Endodermal cell (in vitro differentiated cells): Measurements from ENCODE around the gene AFF3. TPM values are rescaled to one million over a fixed set of nuclear protein-coding genes. Genes with fewer than 3 reads are reported as not detected.

Experiments
- DNase-seq: peaks from one replicate; pipeline ENCODE4 v3.0.0-alpha.2; 2017
- H3K27ac ChIP-seq: 2 replicates; pipeline ENCODE4 v1.5.1; 2013; ENCODE audit warnings: mild to moderate bottlenecking, low read depth, low read length, moderate library complexity
- H3K27me3 ChIP-seq: 2 replicates; pipeline ENCODE4 v1.6.1; 2013; ENCODE audit warnings: mild to moderate bottlenecking, low read length, moderate library complexity; ENCODE audit not compliant: insufficient read depth, control insufficient read depth, poor library complexity, severe bottlenecking
- H3K36me3 ChIP-seq: 2 replicates; pipeline ENCODE4 v1.7.0; 2013; ENCODE audit warnings: mild to moderate bottlenecking, low read length, moderate library complexity; ENCODE audit not compliant: control insufficient read depth, insufficient read depth
- H3K4me1 ChIP-seq: one replicate; pipeline ENCODE4 v1.7.0; 2013; ENCODE audit warnings: low read length; ENCODE audit not compliant: control insufficient read depth, insufficient read depth
- H3K4me3 ChIP-seq: 2 replicates; pipeline ENCODE4 v1.5.1; 2013; ENCODE audit warnings: mild to moderate bottlenecking, low read length, moderate library complexity
- H3K9ac ChIP-seq: 2 replicates; pipeline ENCODE4 v1.6.1; 2013; ENCODE audit warnings: mild to moderate bottlenecking, low read length, moderate library complexity; ENCODE audit not compliant: poor library complexity, severe bottlenecking; ENCODE audit errors: extremely low read depth
- H3K9me3 ChIP-seq: 2 replicates; pipeline ENCODE4 v1.6.1; 2013; ENCODE audit warnings: mild to moderate bottlenecking, low read length, moderate library complexity; ENCODE audit not compliant: control insufficient read depth
- H3K27ac Mint-ChIP-seq: 2 replicates; pipeline ENCODE4 v1.8.0; 2020; ENCODE audit warnings: mixed read lengths
- H3K27me3 Mint-ChIP-seq: 2 replicates; pipeline ENCODE4 v1.8.0; 2021; ENCODE audit warnings: mild to moderate bottlenecking, mixed read lengths; ENCODE audit not compliant: insufficient read depth
- H3K36me3 Mint-ChIP-seq: 2 replicates; pipeline ENCODE4 v1.8.0; 2020; ENCODE audit warnings: low read depth, mixed read lengths
- H3K4me1 Mint-ChIP-seq: 2 replicates; pipeline ENCODE4 v1.8.0; 2020; ENCODE audit warnings: mixed read lengths
- H3K4me3 Mint-ChIP-seq: 2 replicates; pipeline ENCODE4 v1.8.0; 2020; ENCODE audit warnings: mild to moderate bottlenecking, moderate library complexity, mixed read lengths
- H3K9me3 Mint-ChIP-seq: 2 replicates; pipeline ENCODE4 v1.8.0; 2020; ENCODE audit warnings: mild to moderate bottlenecking, mixed read lengths
- WGBS, 2 experiments: methylation state at CpG; one replicate each; pipeline versions ENCODE4 v1.1.5 to v1.1.7; 2013; ENCODE audit warnings: missing lambda C conversion rate in 2 of 2, mixed read lengths in 1 of 2; ENCODE audit not compliant: insufficient coverage in 1 of 2, insufficient read length in 1 of 2; 5-methylcytosine and 5-hydroxymethylcytosine counted together
- total RNA-seq, 2 donors: library from RNA; stranded (reverse); fragmentation: NEBNext Ultra II Directional in 1 of 2; extraction: Animal tissue kit (Norgen Biotek cat#: 25700) in 1 of 2; gene quantifications; 2 replicates in 1 of 2; 3 replicates in 1 of 2; pipeline ENCODE4 v1.2.1, GENCODE V29; 2021
- TF ChIP-seq, protein P1 (sequence below): fragments of 200-600 bp; sonication (generic); conservative IDR thresholded peaks from 2 replicates; pipeline ENCODE4 v1.5.0; 2021; ENCODE audit warnings: antibody characterized with exemption, mild to moderate bottlenecking

The AFF3 gene
- total RNA-seq, 2 donors from 2014 or later, result 0.62 to 0.73 TPM

DNA sequence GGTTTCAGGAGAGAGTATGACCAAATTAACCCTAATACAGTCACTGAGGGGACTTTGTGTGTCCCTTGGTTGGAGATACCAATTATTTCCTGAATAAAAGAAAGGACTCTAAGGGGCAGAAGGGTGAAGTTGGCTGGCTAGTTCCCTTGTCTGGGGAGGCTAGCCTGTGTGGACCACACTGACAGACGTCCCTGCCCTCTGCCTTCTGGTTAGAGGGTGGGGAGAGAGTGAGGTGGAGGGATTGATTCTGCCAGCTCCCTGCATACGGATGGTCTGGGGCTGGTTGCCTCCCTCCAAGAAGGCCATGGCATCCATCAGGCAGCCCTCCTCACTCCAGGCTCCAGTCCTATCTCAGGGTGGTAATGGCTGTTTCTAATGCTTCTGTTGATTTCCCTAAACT, 37.4 kb upstream of the AFF3 start:
- Histone ChIP-seq H3K4me1 (peaks cover 9% of the 10 kb centered on the region), H3K27ac (no peak overlapping the region), H3K4me3 (no peak overlapping the region), H3K36me3 (no peaks in the 10 kb centered on the region), H3K9me3 (no peaks in the 10 kb centered on the region), H3K27me3 (peaks cover 8% of the 10 kb centered on the region), H3K9ac (no peak overlapping the region)
- Mint-ChIP-seq H3K4me3 (no peak overlapping the region), H3K27me3 (peaks cover 29% of the 10 kb centered on the region), H3K36me3 (no peaks in the 10 kb centered on the region), H3K9me3 (no peaks in the 10 kb centered on the region), H3K4me1 (peaks cover 40% of the 10 kb centered on the region), H3K27ac (no peak overlapping the region)
- 82% methylated on average over 2 of the region's 2 CpGs; no CpG with 5 or more reads in 1 of the 2 experiments for WGBS, 2 experiments
- DNase-seq, result no peak
- TF ChIP-seq, protein P1, sequence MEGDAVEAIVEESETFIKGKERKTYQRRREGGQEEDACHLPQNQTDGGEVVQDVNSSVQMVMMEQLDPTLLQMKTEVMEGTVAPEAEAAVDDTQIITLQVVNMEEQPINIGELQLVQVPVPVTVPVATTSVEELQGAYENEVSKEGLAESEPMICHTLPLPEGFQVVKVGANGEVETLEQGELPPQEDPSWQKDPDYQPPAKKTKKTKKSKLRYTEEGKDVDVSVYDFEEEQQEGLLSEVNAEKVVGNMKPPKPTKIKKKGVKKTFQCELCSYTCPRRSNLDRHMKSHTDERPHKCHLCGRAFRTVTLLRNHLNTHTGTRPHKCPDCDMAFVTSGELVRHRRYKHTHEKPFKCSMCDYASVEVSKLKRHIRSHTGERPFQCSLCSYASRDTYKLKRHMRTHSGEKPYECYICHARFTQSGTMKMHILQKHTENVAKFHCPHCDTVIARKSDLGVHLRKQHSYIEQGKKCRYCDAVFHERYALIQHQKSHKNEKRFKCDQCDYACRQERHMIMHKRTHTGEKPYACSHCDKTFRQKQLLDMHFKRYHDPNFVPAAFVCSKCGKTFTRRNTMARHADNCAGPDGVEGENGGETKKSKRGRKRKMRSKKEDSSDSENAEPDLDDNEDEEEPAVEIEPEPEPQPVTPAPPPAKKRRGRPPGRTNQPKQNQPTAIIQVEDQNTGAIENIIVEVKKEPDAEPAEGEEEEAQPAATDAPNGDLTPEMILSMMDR, result no peak

DNA sequence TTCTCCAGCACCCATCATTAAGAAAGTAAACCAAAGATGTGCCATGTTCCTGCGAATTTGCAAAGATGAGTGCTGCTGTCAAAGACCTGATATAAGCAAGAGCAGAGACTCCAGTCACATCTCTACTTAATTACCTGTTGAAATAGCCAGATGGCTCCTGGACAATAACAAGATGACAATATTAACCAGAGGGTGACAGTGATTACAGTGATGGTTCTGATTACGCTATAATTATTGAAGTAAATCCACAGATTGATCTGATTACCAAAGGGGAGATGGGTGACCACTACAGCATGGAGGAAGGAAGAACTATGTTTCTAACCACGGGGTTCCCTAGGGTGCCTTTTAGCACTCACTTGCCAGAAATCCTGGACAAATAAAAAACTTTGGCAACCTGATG, 36.5 kb upstream of the AFF3 start:
- H3K27ac Mint-ChIP-seq, result no peak overlapping the region
- H3K4me1 ChIP-seq, result peaks cover 9% of the 10 kb centered on the region
- no peaks in the 10 kb centered on the region for H3K9me3 Mint-ChIP-seq
- no peak overlapping the region for H3K27ac ChIP-seq
- TF ChIP-seq, protein P1, result no peak
- no peak overlapping the region for H3K9ac ChIP-seq
- no peak overlapping the region for H3K4me3 Mint-ChIP-seq
- H3K4me1 Mint-ChIP-seq, result peaks cover 35% of the 10 kb centered on the region
- WGBS, 2 experiments, result 92 to 94% methylated on average over 2 to 3 of the region's 3 CpGs
- peaks cover 8% of the 10 kb centered on the region for H3K27me3 ChIP-seq
- no peaks in the 10 kb centered on the region for H3K36me3 ChIP-seq
- no peak overlapping the region for H3K4me3 ChIP-seq
- H3K9me3 ChIP-seq, result no peaks in the 10 kb centered on the region
- peaks cover 26% of the 10 kb centered on the region for H3K27me3 Mint-ChIP-seq
- H3K36me3 Mint-ChIP-seq, result no peaks in the 10 kb centered on the region
- DNase-seq, result no peak

GRCh38 chr2:100178085-100178788, 35.8 kb upstream of the AFF3 start:
- no peaks in the 10 kb centered on the region for H3K9me3 Mint-ChIP-seq
- H3K4me1 Mint-ChIP-seq, result peaks cover 33% of the 10 kb centered on the region
- peaks cover 28% of the 10 kb centered on the region for H3K27me3 Mint-ChIP-seq
- no peaks in the 10 kb centered on the region for H3K36me3 ChIP-seq
- H3K36me3 Mint-ChIP-seq, result no peaks in the 10 kb centered on the region
- TF ChIP-seq, protein P1, result peak; percentile 73
- DNase-seq, result peak; percentile 93
- H3K4me3 Mint-ChIP-seq, result no peak overlapping the region
- no peaks in the 10 kb centered on the region for H3K9me3 ChIP-seq
- 53 to 74% methylated on average over 4 to 8 of the region's 8 CpGs for WGBS, 2 experiments
- H3K9ac ChIP-seq, result no peak overlapping the region
- H3K27ac Mint-ChIP-seq, result no peak overlapping the region
- H3K27ac ChIP-seq, result no peak overlapping the region
- H3K4me1 ChIP-seq, result peaks cover 6% of the 10 kb centered on the region
- H3K4me3 ChIP-seq, result no peak overlapping the region
- peaks cover 8% of the 10 kb centered on the region for H3K27me3 ChIP-seq
